Keratinocyte (primary cell): ENCODE data around the gene MAZ. TPM values are rescaled to one million over a fixed set of nuclear protein-coding genes. Genes with fewer than 3 reads are reported as not detected.
A peak's percentile ranks its signal among the peaks of the same experiment; 100 is the strongest.

Source experiments
- DNase-seq: peaks from one replicate; pipeline ENCODE4 v3.0.0-alpha.2; 2011; ENCODE audit warnings: low read depth, missing footprints, low spot score
- FAIRE-seq: peaks from 2 replicates; lab custom pipeline; 2011; peaks lifted over from hg19 to GRCh38; lab: Jason Lieb, UNC
- H2AFZ ChIP-seq: 2 replicates; pipeline ENCODE4 v1.6.0; 2012; ENCODE audit warnings: low read length, control low read depth, inconsistent platforms; ENCODE audit not compliant: control insufficient read depth
- H3K27ac ChIP-seq: 2 replicates; pipeline ENCODE4 v1.5.1; 2011; ENCODE audit warnings: low read length; ENCODE audit not compliant: control insufficient read depth, insufficient read depth
- H3K27me3 ChIP-seq: 3 replicates; pipeline ENCODE4 v1.6.0; 2011; ENCODE audit warnings: low read length; ENCODE audit not compliant: control insufficient read depth, insufficient read depth; ENCODE audit errors: extremely low read depth
- H3K36me3 ChIP-seq, 2 experiments: 2 replicates in 1 of 2; 3 replicates in 1 of 2; pipeline ENCODE4 v1.5.1; 2011; ENCODE audit warnings: low read length in 2 of 2, mild to moderate bottlenecking in 1 of 2; ENCODE audit not compliant: control insufficient read depth in 2 of 2, insufficient read depth in 2 of 2; ENCODE audit errors: extremely low read depth in 1 of 2
- H3K4me1 ChIP-seq: 3 replicates; pipeline ENCODE4 v1.5.1; 2011; ENCODE audit warnings: low read length; ENCODE audit not compliant: control insufficient read depth, insufficient read depth; ENCODE audit errors: extremely low read depth
- H3K4me2 ChIP-seq: 3 replicates; pipeline ENCODE4 v1.6.0; 2011; ENCODE audit warnings: low read depth, low read length; ENCODE audit not compliant: control insufficient read depth, insufficient read depth; ENCODE audit errors: extremely low read depth
- H3K4me3 ChIP-seq, 3 experiments: fragments of 200-600 bp in 1 of 3; sonication (generic) in 1 of 3; 2 replicates in 2 of 3; 3 replicates in 1 of 3; pipeline ENCODE4 v1.5.1; 2011 to 2016; ENCODE audit warnings: low read length in 3 of 3, mild to moderate bottlenecking in 3 of 3, control low read depth in 2 of 3, inconsistent platforms in 1 of 3, low read depth in 1 of 3, mixed read lengths in 1 of 3, mixed run types in 1 of 3, moderate library complexity in 1 of 3; ENCODE audit not compliant: control insufficient read depth in 2 of 3, insufficient read depth in 2 of 3; ENCODE audit errors: extremely low read depth in 1 of 3
- H3K79me2 ChIP-seq: 2 replicates; pipeline ENCODE4 v1.6.0; 2012; ENCODE audit warnings: low read length; ENCODE audit not compliant: control insufficient read depth, insufficient read depth
- H3K9ac ChIP-seq: 3 replicates; pipeline ENCODE4 v1.6.0; 2011; ENCODE audit warnings: low read length; ENCODE audit not compliant: control insufficient read depth, insufficient read depth; ENCODE audit errors: extremely low read depth
- H3K9me1 ChIP-seq: 3 replicates; pipeline ENCODE4 v1.6.0; 2011; ENCODE audit warnings: low read length; ENCODE audit not compliant: control insufficient read depth, insufficient read depth; ENCODE audit errors: extremely low read depth
- H3K9me3 ChIP-seq: 2 replicates; pipeline ENCODE4 v1.5.1; 2012; ENCODE audit warnings: low read depth, low read length; ENCODE audit not compliant: control insufficient read depth
- H4K20me1 ChIP-seq: 3 replicates; pipeline ENCODE4 v1.6.0; 2011; ENCODE audit warnings: low read length; ENCODE audit not compliant: control insufficient read depth, insufficient read depth; ENCODE audit errors: extremely low read depth
- CTCF ChIP-seq, 3 experiments: IDR thresholded peaks in 1 of 3; conservative IDR thresholded peaks in 1 of 3; optimal IDR thresholded peaks in 1 of 3; 2 replicates in 2 of 3; 3 replicates in 1 of 3; pipeline versions ENCODE3 to v1.5.1; 2011; ENCODE audit warnings: low read length in 3 of 3, mild to moderate bottlenecking in 3 of 3, moderate library complexity in 2 of 3, control low read depth in 1 of 3, inconsistent platforms in 1 of 3; ENCODE audit not compliant: insufficient read depth in 2 of 3; ENCODE audit errors: extremely low read depth in 1 of 3
- EZH2 ChIP-seq: IDR thresholded peaks from one replicate; pipeline ENCODE4 v1.6.1; 2012; ENCODE audit warnings: inconsistent platforms, mild to moderate bottlenecking, low read length, moderate library complexity
- dilution Hi-C: fragments of 300-500 bp; cut with MboI; formaldehyde crosslinking; loops from one replicate; pipeline ENCODE4 v1.7.0; 2020; ENCODE audit warnings: low sequenced_read_pairs; ENCODE audit not compliant: extremely low pct_ligation_motif_present
- polyA plus RNA-seq, 5 experiments: library from polyadenylated mRNA; depleted of rRNA in 3 of 5; stranded (reverse) in 3 of 5; stranded (forward) in 1 of 5; unstranded in 1 of 5; fragments of >200 nt; gene quantifications; 1 replicate in 1 of 5; 2 replicates in 3 of 5; 3 replicates in 1 of 5; pipeline versions ENCODE4 v1.2.1 to v1.2.3, GENCODE V29; 2011 to 2012; ENCODE audit warnings: missing spikeins in 2 of 5, low read depth in 1 of 5, low replicate concordance in 1 of 5

MAZ gene
- polyA plus RNA-seq, 1 donor (not counting 4 experiments of a cell fraction or from before 2014, with no cell fraction given) = 48.5 TPM

GRCh38 chr16:29807426-29808218 lies 1.3 kb downstream of the MAZ start:
- dilution Hi-C loops = no loop called here
- FAIRE-seq (peak; percentile 39), DNase-seq (no peak)
- no peak for TF ChIP-seq EZH2
- peak; percentile 45 to 71 (median 60) for TF ChIP-seq CTCF (optimal IDR thresholded peaks at IDR 0.05 in 1 of 3, IDR thresholded peaks at IDR 0.05 in 1 of 3, conservative IDR thresholded peaks at IDR 0.05 in 1 of 3; ENCODE audit: extremely low read depth in 1 of 3, insufficient read depth in 2 of 3, low read length in 3 of 3)
- H3K9me1 ChIP-seq = peaks cover 2% of the 10 kb centered on the region
- peak overlapping the region; percentile 94 for H3K4me2 ChIP-seq
- H3K9ac ChIP-seq = peak overlapping the region; percentile 78
- H3K4me1 ChIP-seq = peaks cover 36% of the 10 kb centered on the region
- no peaks in the 10 kb centered on the region for H4K20me1 ChIP-seq
- H3K4me3 ChIP-seq = peak overlapping the region; percentile 47 to 83 (median 77)
- H3K9me3 ChIP-seq = no peaks in the 10 kb centered on the region
- H3K79me2 ChIP-seq = peaks cover 22% of the 10 kb centered on the region
- H2AFZ ChIP-seq = no peak overlapping the region
- peaks cover 10% of the 10 kb centered on the region for H3K27me3 ChIP-seq
- peak overlapping the region; percentile 61 for H3K27ac ChIP-seq
- peaks cover 8 to 9% of the 10 kb centered on the region in 2 experiments for H3K36me3 ChIP-seq

- H3K9me1 ChIP-seq = peaks cover 2% of the 10 kb centered on the region
- peaks cover 36% of the 10 kb centered on the region for H3K4me1 ChIP-seq
- H2AFZ ChIP-seq = no peak overlapping the region
- dilution Hi-C loops = no loop called here
- peak overlapping the region; percentile 94 for H3K4me2 ChIP-seq
- H3K27ac ChIP-seq = peak overlapping the region; percentile 61
- H3K79me2 ChIP-seq = peaks cover 22% of the 10 kb centered on the region
- FAIRE-seq (no peak), DNase-seq (no peak)
- H3K4me3 ChIP-seq = peak overlapping the region; percentile 47 to 83 (median 77)
- no peaks in the 10 kb centered on the region for H3K9me3 ChIP-seq
- peak overlapping the region; percentile 78 for H3K9ac ChIP-seq
- TF ChIP-seq EZH2 (no peak), CTCF (optimal IDR thresholded peaks at IDR 0.05 in 1 of 3, IDR thresholded peaks at IDR 0.05 in 1 of 3, conservative IDR thresholded peaks at IDR 0.05 in 1 of 3; ENCODE audit: extremely low read depth in 1 of 3, insufficient read depth in 2 of 3, low read length in 3 of 3) (no peak)
- H4K20me1 ChIP-seq = no peaks in the 10 kb centered on the region
- peaks cover 5 to 9% of the 10 kb centered on the region in 2 experiments for H3K36me3 ChIP-seq
- H3K27me3 ChIP-seq = peaks cover 15% of the 10 kb centered on the region
Measured at GRCh38 chr16:29808219-29808900, 2.0 kb downstream of the MAZ start.
